ENCODE data around the gene MRPL57.

MRPL57 gene

DNA sequence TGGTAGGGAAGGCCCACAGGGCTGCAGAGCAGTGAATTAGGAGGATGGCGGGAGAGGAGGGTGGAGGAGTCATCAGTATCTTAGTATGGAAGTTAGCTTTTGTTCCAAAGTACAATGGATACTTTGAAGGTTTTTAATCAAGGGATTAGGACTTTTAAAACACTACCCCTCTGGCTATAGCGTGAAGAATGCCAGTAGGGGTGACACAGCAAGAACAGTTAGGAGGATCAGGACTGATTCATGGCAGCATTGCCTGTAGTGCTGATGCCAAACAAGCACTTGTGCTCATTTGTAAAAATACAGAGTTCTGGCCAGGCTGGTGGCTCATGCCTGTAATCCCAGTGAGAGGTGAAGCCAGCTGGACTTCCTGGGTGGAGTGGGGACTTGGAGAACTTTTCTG lies 46.3 kb upstream of the MRPL57 start:
- Histone ChIP-seq H3K4me1 (ENCODE audit: control insufficient read depth, insufficient read depth, low read length) (peaks cover 3% of the 10 kb centered on the region; the same call in 1 of the 2 replicates), H3K9me3 (ENCODE audit: control insufficient read depth, insufficient read depth, low read depth, low read length) (no peaks in the 10 kb centered on the region), H3K36me3 (ENCODE audit: control insufficient read depth in 2 of 2, insufficient read depth in 1 of 2, low read length in 2 of 2) (no peaks in the 10 kb centered on the region), H3K4me3 (ENCODE audit: low read depth, low read length) (no peak overlapping the region), H3K27ac (ENCODE audit: extremely low read depth, low read depth, low read length) (no peak overlapping the region)
- ChIA-PET CTCF (no interaction called here), POLR2A (interaction anchor here (1.3 kb wide), 1 partner anchor 46 kb away, joined by 3 read pairs; the partner anchor contains the start of gene SKA3)
- TF ChIP-seq WT1 (tag by site-specific recombination; IDR thresholded peaks at IDR 0.05) (no peak), ZNF76 (tag by site-specific recombination; IDR thresholded peaks at IDR 0.05; ENCODE audit: borderline replicate concordance, low read depth) (no peak), BCL11B (tag by site-specific recombination; IDR thresholded peaks at IDR 0.05; ENCODE audit: low read depth) (no peak)

DNA sequence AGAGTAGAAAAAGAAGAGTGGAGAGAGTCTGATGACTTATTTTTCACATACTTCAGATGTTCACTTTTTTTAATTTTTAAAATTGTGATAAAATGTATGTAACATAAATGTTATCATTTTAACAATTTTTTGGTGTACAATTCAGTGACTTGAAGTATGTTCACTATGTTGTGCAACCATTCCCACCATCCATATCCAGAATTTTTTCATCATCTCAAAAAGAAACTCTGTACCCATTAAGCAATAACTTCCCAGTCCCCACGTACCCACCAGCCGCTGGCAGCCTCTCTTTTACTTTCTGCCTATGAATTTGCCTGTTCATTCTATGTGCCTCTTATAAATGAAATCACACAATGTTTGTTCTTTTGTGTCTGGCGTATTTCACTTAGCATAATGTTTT lies 43.4 kb upstream of the MRPL57 start:
- Histone ChIP-seq H3K36me3 (ENCODE audit: control insufficient read depth in 2 of 2, insufficient read depth in 1 of 2, low read length in 2 of 2) (no peaks in the 10 kb centered on the region), H3K9me3 (ENCODE audit: control insufficient read depth, insufficient read depth, low read depth, low read length) (no peaks in the 10 kb centered on the region), H3K4me1 (ENCODE audit: control insufficient read depth, insufficient read depth, low read length) (peaks cover 3% of the 10 kb centered on the region; the same call in 1 of the 2 replicates), H3K4me3 (ENCODE audit: low read depth, low read length) (no peak overlapping the region), H3K27ac (ENCODE audit: extremely low read depth, low read depth, low read length) (no peak overlapping the region)
- CTCF ChIA-PET, result interaction anchor here (0.6 to 1.7 kb wide), 5 partner anchors 12 to 969 kb away, joined by 3 read pairs; no protein-coding TSS in a partner anchor
- POLR2A ChIA-PET, result no interaction called here
- TF ChIP-seq ZNF302 (tag by site-specific recombination; IDR thresholded peaks at IDR 0.05; ENCODE audit: low read depth), result no peak
- TF ChIP-seq ZNF146 (tag by site-specific recombination; IDR thresholded peaks at IDR 0.05), result no peak
- no peak for TF ChIP-seq KLF1 (tag by site-specific recombination; IDR thresholded peaks at IDR 0.05)
- TF ChIP-seq ZNF398 (tag by site-specific recombination; IDR thresholded peaks at IDR 0.05), result no peak
- no peak for TF ChIP-seq ZNF292 (tag by site-specific recombination; IDR thresholded peaks at IDR 0.05; ENCODE audit: borderline replicate concordance, low read depth)
- TF ChIP-seq ZNF623 (tag by site-specific recombination; IDR thresholded peaks at IDR 0.05), result no peak
- no peak for TF ChIP-seq ZNF157 (tag by site-specific recombination; IDR thresholded peaks at IDR 0.05)
- TF ChIP-seq, protein P1, sequence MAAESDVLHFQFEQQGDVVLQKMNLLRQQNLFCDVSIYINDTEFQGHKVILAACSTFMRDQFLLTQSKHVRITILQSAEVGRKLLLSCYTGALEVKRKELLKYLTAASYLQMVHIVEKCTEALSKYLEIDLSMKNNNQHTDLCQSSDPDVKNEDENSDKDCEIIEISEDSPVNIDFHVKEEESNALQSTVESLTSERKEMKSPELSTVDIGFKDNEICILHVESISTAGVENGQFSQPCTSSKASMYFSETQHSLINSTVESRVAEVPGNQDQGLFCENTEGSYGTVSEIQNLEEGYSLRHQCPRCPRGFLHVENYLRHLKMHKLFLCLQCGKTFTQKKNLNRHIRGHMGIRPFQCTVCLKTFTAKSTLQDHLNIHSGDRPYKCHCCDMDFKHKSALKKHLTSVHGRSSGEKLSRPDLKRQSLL (tag by site-specific recombination; IDR thresholded peaks at IDR 0.05), result no peak
- no peak for TF ChIP-seq ZIC2 (tag by site-specific recombination; IDR thresholded peaks at IDR 0.05)
- TF ChIP-seq PRDM10 (tag by site-specific recombination; IDR thresholded peaks at IDR 0.05), result no peak
- no peak for TF ChIP-seq ZSCAN5A (tag by site-specific recombination; IDR thresholded peaks at IDR 0.05)
- no peak for TF ChIP-seq TCF7L2 (IDR thresholded peaks at IDR 0.05; ENCODE audit: borderline replicate concordance, low read depth, low read length)
- TF ChIP-seq, protein P2, sequence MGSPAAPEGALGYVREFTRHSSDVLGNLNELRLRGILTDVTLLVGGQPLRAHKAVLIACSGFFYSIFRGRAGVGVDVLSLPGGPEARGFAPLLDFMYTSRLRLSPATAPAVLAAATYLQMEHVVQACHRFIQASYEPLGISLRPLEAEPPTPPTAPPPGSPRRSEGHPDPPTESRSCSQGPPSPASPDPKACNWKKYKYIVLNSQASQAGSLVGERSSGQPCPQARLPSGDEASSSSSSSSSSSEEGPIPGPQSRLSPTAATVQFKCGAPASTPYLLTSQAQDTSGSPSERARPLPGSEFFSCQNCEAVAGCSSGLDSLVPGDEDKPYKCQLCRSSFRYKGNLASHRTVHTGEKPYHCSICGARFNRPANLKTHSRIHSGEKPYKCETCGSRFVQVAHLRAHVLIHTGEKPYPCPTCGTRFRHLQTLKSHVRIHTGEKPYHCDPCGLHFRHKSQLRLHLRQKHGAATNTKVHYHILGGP (tag by site-specific recombination; IDR thresholded peaks at IDR 0.05), result no peak
- TF ChIP-seq HIC1 (tag by site-specific recombination; IDR thresholded peaks at IDR 0.05), result no peak
- no peak for TF ChIP-seq ZNF707 (tag by site-specific recombination; IDR thresholded peaks at IDR 0.05)
- no peak for TF ChIP-seq PRDM4 (tag by site-specific recombination; IDR thresholded peaks at IDR 0.05)
- no peak for TF ChIP-seq ZNF121 (tag by site-specific recombination; IDR thresholded peaks at IDR 0.05)
- TF ChIP-seq ZNF433 (tag by site-specific recombination; IDR thresholded peaks at IDR 0.05; ENCODE audit: low read depth), result no peak
